Panc1 (cell line): Measurements from ENCODE around the gene DPAGT1.

ENCODE experiments used
- CTCF ChIP-seq: fragments of 450-650 bp; IDR thresholded peaks from 2 replicates; pipeline ENCODE4 v1.5.1; 2017; ENCODE audit warnings: mild to moderate bottlenecking
- SIN3A ChIP-seq: IDR thresholded peaks from 2 replicates; pipeline ENCODE4 v1.6.1; 2012; ENCODE audit warnings: low read depth, mild to moderate bottlenecking, low read length, moderate library complexity, borderline replicate concordance; ENCODE audit not compliant: insufficient read depth
- TCF7L2 ChIP-seq: IDR thresholded peaks from 2 replicates; pipeline ENCODE4 v1.6.1; 2011; ENCODE audit warnings: mild to moderate bottlenecking, low read depth, low read length, inconsistent platforms

- TF ChIP-seq CTCF, result no peak
- no peak for TF ChIP-seq SIN3A
- TF ChIP-seq TCF7L2, result no peak
Observed at GRCh38 chr11:119081682-119082260, 19.9 kb downstream of the DPAGT1 start.
